ENCODE measurements around the gene PRKCSH. TPM values are rescaled to one million over a fixed set of nuclear protein-coding genes. Genes with fewer than 3 reads are reported as not detected.
"Not testable (repeated sequence)": the region's sequence is repeated elsewhere in the genome, so short reads cannot be mapped to it uniquely, and the experiment has no call there.

Gene PRKCSH
- total RNA-seq, 1 donor from 2014 or later: 405 TPM

DNA sequence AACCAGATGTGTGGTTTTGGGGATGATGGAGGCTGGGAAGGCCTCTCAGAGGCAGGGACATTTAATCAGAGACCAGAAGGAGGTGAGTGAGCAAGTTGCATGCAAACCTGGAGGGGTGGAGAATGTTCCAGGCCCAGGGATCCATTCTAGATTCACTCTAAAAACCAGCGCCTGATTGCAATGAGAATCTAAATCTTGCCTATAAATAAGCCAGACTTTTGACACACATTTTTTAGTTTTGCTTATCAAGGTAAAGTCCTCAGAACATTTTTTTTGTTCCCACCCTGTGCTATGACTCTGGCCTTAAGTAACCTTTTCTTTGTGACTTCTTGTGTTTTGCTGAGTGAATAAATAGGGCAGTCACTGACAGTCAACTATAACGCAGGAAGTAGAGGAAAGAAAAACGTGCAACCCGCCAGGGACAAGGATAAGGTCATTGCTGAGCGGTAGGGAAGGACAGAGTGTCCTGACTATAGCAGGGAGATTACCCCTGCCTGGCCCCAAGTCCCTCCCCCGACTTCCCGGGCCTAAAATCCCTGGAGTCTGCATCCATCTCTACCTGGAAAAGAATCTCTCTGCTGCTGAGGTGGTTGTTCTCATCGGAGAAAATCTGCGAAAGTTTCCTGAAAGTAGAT is 30.7 kb upstream of the PRKCSH start:
- TF ChIP-seq EZH2 (IDR thresholded peaks at IDR 0.05; ENCODE audit: insufficient read depth, low read length): no peak
- TF ChIP-seq, protein P1, sequence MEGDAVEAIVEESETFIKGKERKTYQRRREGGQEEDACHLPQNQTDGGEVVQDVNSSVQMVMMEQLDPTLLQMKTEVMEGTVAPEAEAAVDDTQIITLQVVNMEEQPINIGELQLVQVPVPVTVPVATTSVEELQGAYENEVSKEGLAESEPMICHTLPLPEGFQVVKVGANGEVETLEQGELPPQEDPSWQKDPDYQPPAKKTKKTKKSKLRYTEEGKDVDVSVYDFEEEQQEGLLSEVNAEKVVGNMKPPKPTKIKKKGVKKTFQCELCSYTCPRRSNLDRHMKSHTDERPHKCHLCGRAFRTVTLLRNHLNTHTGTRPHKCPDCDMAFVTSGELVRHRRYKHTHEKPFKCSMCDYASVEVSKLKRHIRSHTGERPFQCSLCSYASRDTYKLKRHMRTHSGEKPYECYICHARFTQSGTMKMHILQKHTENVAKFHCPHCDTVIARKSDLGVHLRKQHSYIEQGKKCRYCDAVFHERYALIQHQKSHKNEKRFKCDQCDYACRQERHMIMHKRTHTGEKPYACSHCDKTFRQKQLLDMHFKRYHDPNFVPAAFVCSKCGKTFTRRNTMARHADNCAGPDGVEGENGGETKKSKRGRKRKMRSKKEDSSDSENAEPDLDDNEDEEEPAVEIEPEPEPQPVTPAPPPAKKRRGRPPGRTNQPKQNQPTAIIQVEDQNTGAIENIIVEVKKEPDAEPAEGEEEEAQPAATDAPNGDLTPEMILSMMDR (IDR thresholded peaks at IDR 0.05; ENCODE audit: insufficient read depth, low read depth, low read length): no peak
- Histone ChIP-seq H3K9ac (ENCODE audit: low read length) (no peak overlapping the region), H3K4me3 (ENCODE audit: insufficient read depth, low read depth, low read length) (no peak overlapping the region), H3K9me3 (ENCODE audit: insufficient read depth, low read depth, low read length) (no peaks in the 10 kb centered on the region), H3K79me2 (ENCODE audit: insufficient read depth, low read length) (no peaks in the 10 kb centered on the region), H2AFZ (ENCODE audit: low read depth, low read length) (no peak overlapping the region), H4K20me1 (ENCODE audit: insufficient read depth, low read length) (no peaks in the 10 kb centered on the region), H3K27me3 (ENCODE audit: insufficient read depth, low read length) (peaks cover 3% of the 10 kb centered on the region), H3K4me1 (ENCODE audit: insufficient read depth, low read length) (no peaks in the 10 kb centered on the region), H3K36me3 (ENCODE audit: insufficient read depth, low read length) (no peaks in the 10 kb centered on the region), H3K27ac (ENCODE audit: low read depth, low read length) (no peak overlapping the region), H3K4me2 (ENCODE audit: low read length) (no peak overlapping the region)
- no peaks in the 10 kb centered on the region for H3K4me1 Mint-ChIP-seq (ENCODE audit: low read depth, unreplicated experiment)
- H3K27ac Mint-ChIP-seq (ENCODE audit: unreplicated experiment): no peak overlapping the region
- H3K27me3 Mint-ChIP-seq (ENCODE audit: low read depth, unreplicated experiment): no peaks in the 10 kb centered on the region
- peaks cover 1% of the 10 kb centered on the region for H3K9me3 Mint-ChIP-seq (ENCODE audit: unreplicated experiment)
- FAIRE-seq: no peak
- H3K4me3 Mint-ChIP-seq (ENCODE audit: unreplicated experiment): no peak overlapping the region
- no peak for DNase-seq (ENCODE audit: low read depth)
- H3K36me3 Mint-ChIP-seq (ENCODE audit: low read depth, unreplicated experiment): no peaks in the 10 kb centered on the region

DNA sequence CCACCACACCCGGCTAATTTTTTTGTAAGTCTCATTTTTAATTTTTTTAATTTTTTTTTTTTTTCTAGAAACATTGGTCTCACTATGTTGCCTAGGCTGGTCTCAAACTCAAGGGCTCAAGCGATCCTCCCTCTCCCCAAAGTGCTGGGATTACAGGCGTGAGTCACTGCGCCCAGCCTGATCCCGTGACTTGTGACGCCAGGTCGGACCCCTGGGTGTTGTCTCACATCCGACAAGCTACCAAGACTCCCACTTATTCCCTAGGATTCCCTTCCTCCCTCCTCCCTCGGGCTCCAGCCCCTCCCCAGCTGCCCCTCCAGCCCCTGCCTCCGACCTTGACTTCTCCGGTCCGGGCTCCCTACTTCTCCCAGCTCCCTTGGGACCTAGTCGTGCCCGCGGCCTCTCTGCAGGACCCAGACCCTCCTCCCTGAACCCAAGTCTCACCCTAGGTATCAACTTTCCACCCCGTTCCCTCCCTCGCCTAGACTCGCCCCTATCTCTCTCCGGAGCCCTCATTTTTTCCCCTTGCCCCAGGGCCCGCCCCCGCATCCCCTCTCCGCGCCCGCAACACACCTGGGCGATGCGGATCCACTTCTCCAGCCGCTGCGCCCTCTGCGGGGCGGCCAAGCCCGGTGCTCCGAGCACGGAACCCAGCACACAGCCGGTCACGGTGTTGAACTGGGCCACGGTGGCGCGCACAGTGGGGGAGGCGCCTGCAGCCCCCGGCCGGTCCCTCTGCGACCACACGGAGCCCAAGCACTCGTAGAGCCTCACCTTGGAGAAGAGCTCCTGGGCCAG is 29.4 kb upstream of the PRKCSH start:
- no peaks in the 10 kb centered on the region for H4K20me1 ChIP-seq (ENCODE audit: insufficient read depth, low read length)
- H3K9me3 Mint-ChIP-seq (ENCODE audit: unreplicated experiment): no peaks in the 10 kb centered on the region
- H3K79me2 ChIP-seq (ENCODE audit: insufficient read depth, low read length): no peaks in the 10 kb centered on the region
- H3K9me3 ChIP-seq (ENCODE audit: insufficient read depth, low read depth, low read length): no peaks in the 10 kb centered on the region
- no peak overlapping the region for H3K4me3 Mint-ChIP-seq (ENCODE audit: unreplicated experiment)
- H3K27ac ChIP-seq (ENCODE audit: low read depth, low read length): no peak overlapping the region
- no peak overlapping the region for H2AFZ ChIP-seq (ENCODE audit: low read depth, low read length)
- DNase-seq (ENCODE audit: low read depth) (no peak), FAIRE-seq (no peak)
- H3K4me2 ChIP-seq (ENCODE audit: low read length): no peak overlapping the region
- no peak overlapping the region for H3K27ac Mint-ChIP-seq (ENCODE audit: unreplicated experiment)
- peaks cover 3% of the 10 kb centered on the region for H3K27me3 ChIP-seq (ENCODE audit: insufficient read depth, low read length)
- no peaks in the 10 kb centered on the region for H3K27me3 Mint-ChIP-seq (ENCODE audit: low read depth, unreplicated experiment)
- H3K4me1 ChIP-seq (ENCODE audit: insufficient read depth, low read length): peaks cover 3% of the 10 kb centered on the region
- no peak overlapping the region for H3K4me3 ChIP-seq (ENCODE audit: insufficient read depth, low read depth, low read length)
- H3K36me3 Mint-ChIP-seq (ENCODE audit: low read depth, unreplicated experiment): no peaks in the 10 kb centered on the region
- no peaks in the 10 kb centered on the region for H3K36me3 ChIP-seq (ENCODE audit: insufficient read depth, low read length)
- TF ChIP-seq EZH2 (IDR thresholded peaks at IDR 0.05; ENCODE audit: insufficient read depth, low read length): no peak
- TF ChIP-seq, protein P1 (IDR thresholded peaks at IDR 0.05; ENCODE audit: insufficient read depth, low read depth, low read length): no peak
- no peak overlapping the region for H3K9ac ChIP-seq (ENCODE audit: low read length)
- peaks cover 2% of the 10 kb centered on the region for H3K4me1 Mint-ChIP-seq (ENCODE audit: low read depth, unreplicated experiment)

DNA sequence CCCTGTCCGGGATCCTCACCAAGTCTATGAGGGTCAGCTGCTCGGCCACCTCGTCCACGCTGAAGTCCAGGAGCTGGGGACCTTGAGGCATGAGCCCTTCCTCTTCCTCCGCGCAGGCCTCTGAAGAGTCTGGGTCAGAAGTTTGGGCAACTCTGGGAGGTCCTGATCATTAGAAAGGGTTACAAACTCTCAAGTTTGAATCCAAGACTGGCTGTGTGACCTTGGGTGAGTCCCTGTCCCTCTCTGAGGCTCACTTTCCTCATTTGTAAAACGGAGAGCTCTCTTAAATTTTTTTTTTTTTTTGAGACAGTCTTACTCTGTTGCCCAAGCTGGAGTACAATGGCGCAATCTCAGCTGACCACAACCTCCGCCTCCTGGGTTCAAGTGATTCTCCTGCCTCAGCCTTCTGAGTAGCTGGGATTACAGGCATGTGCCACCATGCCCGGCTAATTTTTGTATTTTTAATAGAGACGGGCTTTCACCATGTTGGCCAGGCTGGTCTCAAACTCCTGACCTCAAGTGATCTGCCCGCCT is 28.7 kb upstream of the PRKCSH start:
- H4K20me1 ChIP-seq (ENCODE audit: insufficient read depth, low read length); H3K36me3 Mint-ChIP-seq (ENCODE audit: low read depth, unreplicated experiment); H3K4me2 ChIP-seq (ENCODE audit: low read length); H3K4me1 ChIP-seq (ENCODE audit: insufficient read depth, low read length); H3K9me3 Mint-ChIP-seq (ENCODE audit: unreplicated experiment); H3K27me3 ChIP-seq (ENCODE audit: insufficient read depth, low read length); H3K27ac Mint-ChIP-seq (ENCODE audit: unreplicated experiment); H3K9me3 ChIP-seq (ENCODE audit: insufficient read depth, low read depth, low read length); H2AFZ ChIP-seq (ENCODE audit: low read depth, low read length); H3K4me3 Mint-ChIP-seq (ENCODE audit: unreplicated experiment); H3K36me3 ChIP-seq (ENCODE audit: insufficient read depth, low read length); FAIRE-seq; H3K79me2 ChIP-seq (ENCODE audit: insufficient read depth, low read length); H3K4me3 ChIP-seq (ENCODE audit: insufficient read depth, low read depth, low read length); H3K27me3 Mint-ChIP-seq (ENCODE audit: low read depth, unreplicated experiment); DNase-seq (ENCODE audit: low read depth); H3K9ac ChIP-seq (ENCODE audit: low read length); H3K4me1 Mint-ChIP-seq (ENCODE audit: low read depth, unreplicated experiment); H3K27ac ChIP-seq (ENCODE audit: low read depth, low read length): not testable (repeated sequence)

All from astrocyte (in vitro differentiated cells and primary cell).